ENCODE results near the gene MYBPC2.

MYBPC2 gene

GRCh38 chr19:50420808-50421207 lies 11.9 kb upstream of the MYBPC2 start:
- peaks cover 4% of the 10 kb centered on the region; the same call in 1 of the 2 replicates for H4K20me1 ChIP-seq (ENCODE audit: insufficient read depth, low read length)
- H3K4me3 ChIP-seq (ENCODE audit: low read depth in 1 of 2, low read length in 2 of 2), result no peak overlapping the region
- no peaks in the 10 kb centered on the region for H3K9me3 ChIP-seq (ENCODE audit: insufficient read depth, low read length, severe bottlenecking)
- peaks cover 9% of the 10 kb centered on the region for H3K4me1 ChIP-seq (ENCODE audit: insufficient read depth, low read length)
- TF ChIP-seq EZH2 (IDR thresholded peaks at IDR 0.05; ENCODE audit: borderline replicate concordance, low read depth, low read length, severe bottlenecking), result no peak
- TF ChIP-seq, protein P1, sequence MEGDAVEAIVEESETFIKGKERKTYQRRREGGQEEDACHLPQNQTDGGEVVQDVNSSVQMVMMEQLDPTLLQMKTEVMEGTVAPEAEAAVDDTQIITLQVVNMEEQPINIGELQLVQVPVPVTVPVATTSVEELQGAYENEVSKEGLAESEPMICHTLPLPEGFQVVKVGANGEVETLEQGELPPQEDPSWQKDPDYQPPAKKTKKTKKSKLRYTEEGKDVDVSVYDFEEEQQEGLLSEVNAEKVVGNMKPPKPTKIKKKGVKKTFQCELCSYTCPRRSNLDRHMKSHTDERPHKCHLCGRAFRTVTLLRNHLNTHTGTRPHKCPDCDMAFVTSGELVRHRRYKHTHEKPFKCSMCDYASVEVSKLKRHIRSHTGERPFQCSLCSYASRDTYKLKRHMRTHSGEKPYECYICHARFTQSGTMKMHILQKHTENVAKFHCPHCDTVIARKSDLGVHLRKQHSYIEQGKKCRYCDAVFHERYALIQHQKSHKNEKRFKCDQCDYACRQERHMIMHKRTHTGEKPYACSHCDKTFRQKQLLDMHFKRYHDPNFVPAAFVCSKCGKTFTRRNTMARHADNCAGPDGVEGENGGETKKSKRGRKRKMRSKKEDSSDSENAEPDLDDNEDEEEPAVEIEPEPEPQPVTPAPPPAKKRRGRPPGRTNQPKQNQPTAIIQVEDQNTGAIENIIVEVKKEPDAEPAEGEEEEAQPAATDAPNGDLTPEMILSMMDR (IDR thresholded peaks at IDR 0.05; ENCODE audit: borderline replicate concordance, extremely low read depth, low read length, poor library complexity, severe bottlenecking), result no peak
- H3K79me2 ChIP-seq (ENCODE audit: insufficient read depth, low read length), result no peaks in the 10 kb centered on the region
- no peaks in the 10 kb centered on the region for H3K27me3 ChIP-seq (ENCODE audit: insufficient read depth, low read length, poor library complexity)
- peaks cover 12% of the 10 kb centered on the region for H3K36me3 ChIP-seq (ENCODE audit: insufficient read depth, low read length)
- H3K4me2 ChIP-seq (ENCODE audit: insufficient read depth, low read length), result no peak overlapping the region
- no peak overlapping the region for H3K9ac ChIP-seq (ENCODE audit: low read depth, low read length)
- no peak overlapping the region for H2AFZ ChIP-seq (ENCODE audit: low read depth, low read length)
- H3K27ac ChIP-seq (ENCODE audit: low read length), result no peak overlapping the region
- ATAC-seq (ENCODE audit: insufficient read depth, low read depth), result no peak
- no peak for DNase-seq

DNA sequence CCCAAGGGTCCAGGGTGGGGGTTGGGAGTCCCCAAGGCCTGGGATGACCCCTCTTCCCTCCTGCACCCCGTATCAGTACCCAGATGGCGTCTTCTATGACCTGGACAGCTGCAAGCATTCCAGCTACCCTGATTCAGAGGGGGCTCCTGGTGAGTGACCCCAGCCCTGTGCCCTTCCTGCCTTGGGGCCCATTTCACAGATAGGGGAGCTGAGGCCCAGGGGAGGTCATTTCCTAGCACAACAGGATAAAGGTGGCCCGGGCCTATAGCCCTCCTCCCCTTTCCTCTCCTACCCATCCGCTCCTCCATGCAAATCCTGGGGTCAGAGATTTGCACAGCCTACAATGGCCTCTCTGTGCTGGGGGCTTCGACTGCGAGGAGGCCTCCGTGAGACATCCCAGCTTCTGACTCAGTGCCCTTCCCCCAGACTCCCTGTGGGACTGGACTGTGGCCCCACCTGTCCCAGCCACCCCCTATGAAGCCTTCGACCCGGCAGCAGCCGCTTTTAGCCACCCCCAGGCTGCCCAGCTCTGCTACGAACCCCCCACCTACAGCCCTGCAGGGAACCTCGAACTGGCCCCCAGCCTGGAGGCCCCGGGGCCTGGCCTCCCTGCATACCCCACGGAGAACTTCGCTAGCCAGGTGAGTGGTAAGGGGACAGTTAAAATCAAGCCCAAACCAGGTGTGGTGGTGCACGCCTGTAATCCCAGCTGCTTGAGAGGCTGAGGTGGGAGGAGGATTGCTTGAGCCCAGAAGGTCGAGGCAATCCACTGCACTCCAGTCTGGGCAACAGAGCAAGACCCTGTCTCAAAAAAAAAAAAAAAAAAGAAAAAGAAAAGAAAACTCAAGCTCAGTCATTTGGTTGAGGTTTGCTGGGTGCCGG lies 10.1 kb upstream of the MYBPC2 start:
- no peaks in the 10 kb centered on the region for H4K20me1 ChIP-seq (ENCODE audit: insufficient read depth, low read length)
- H3K9me3 ChIP-seq (ENCODE audit: insufficient read depth, low read length, severe bottlenecking), result no peaks in the 10 kb centered on the region
- ATAC-seq (ENCODE audit: insufficient read depth, low read depth) (no peak), DNase-seq (no peak)
- no peak overlapping the region for H3K27ac ChIP-seq (ENCODE audit: low read length)
- H3K79me2 ChIP-seq (ENCODE audit: insufficient read depth, low read length), result no peaks in the 10 kb centered on the region
- peaks cover 9% of the 10 kb centered on the region for H3K4me1 ChIP-seq (ENCODE audit: insufficient read depth, low read length)
- TF ChIP-seq, protein P1 (IDR thresholded peaks at IDR 0.05; ENCODE audit: borderline replicate concordance, extremely low read depth, low read length, poor library complexity, severe bottlenecking), result no peak
- TF ChIP-seq EZH2 (IDR thresholded peaks at IDR 0.05; ENCODE audit: borderline replicate concordance, low read depth, low read length, severe bottlenecking), result no peak
- no peaks in the 10 kb centered on the region for H3K36me3 ChIP-seq (ENCODE audit: insufficient read depth, low read length)
- no peak overlapping the region for H3K4me2 ChIP-seq (ENCODE audit: insufficient read depth, low read length)
- no peak overlapping the region for H3K4me3 ChIP-seq (ENCODE audit: low read depth in 1 of 2, low read length in 2 of 2)
- H2AFZ ChIP-seq (ENCODE audit: low read depth, low read length), result no peak overlapping the region
- no peak overlapping the region for H3K9ac ChIP-seq (ENCODE audit: low read depth, low read length)
- no peaks in the 10 kb centered on the region for H3K27me3 ChIP-seq (ENCODE audit: insufficient read depth, low read length, poor library complexity)

GRCh38 chr19:50423279-50424113 lies 9.2 kb upstream of the MYBPC2 start:
- Histone ChIP-seq H3K9ac (ENCODE audit: low read depth, low read length) (no peak overlapping the region), H3K9me3 (ENCODE audit: insufficient read depth, low read length, severe bottlenecking) (no peaks in the 10 kb centered on the region), H3K4me3 (ENCODE audit: low read depth in 1 of 2, low read length in 2 of 2) (no peak overlapping the region), H3K36me3 (ENCODE audit: insufficient read depth, low read length) (no peaks in the 10 kb centered on the region), H3K79me2 (ENCODE audit: insufficient read depth, low read length) (no peaks in the 10 kb centered on the region), H3K27me3 (ENCODE audit: insufficient read depth, low read length, poor library complexity) (no peaks in the 10 kb centered on the region), H3K27ac (ENCODE audit: low read length) (no peak overlapping the region), H2AFZ (ENCODE audit: low read depth, low read length) (no peak overlapping the region), H3K4me2 (ENCODE audit: insufficient read depth, low read length) (no peak overlapping the region), H4K20me1 (ENCODE audit: insufficient read depth, low read length) (no peaks in the 10 kb centered on the region), H3K4me1 (ENCODE audit: insufficient read depth, low read length) (peaks cover 9% of the 10 kb centered on the region)
- DNase-seq (no peak), ATAC-seq (ENCODE audit: insufficient read depth, low read depth) (no peak)
- TF ChIP-seq, protein P1 (IDR thresholded peaks at IDR 0.05; ENCODE audit: borderline replicate concordance, extremely low read depth, low read length, poor library complexity, severe bottlenecking), result no peak
- TF ChIP-seq EZH2 (IDR thresholded peaks at IDR 0.05; ENCODE audit: borderline replicate concordance, low read depth, low read length, severe bottlenecking), result no peak
